Endometrial microvascular endothelial cells (primary cell): ENCODE data around the gene GUF1. TPM values are rescaled to one million over a fixed set of nuclear protein-coding genes. Genes with fewer than 3 reads are reported as not detected.
"Not testable (repeated sequence)": the region's sequence is repeated elsewhere in the genome, so short reads cannot be mapped to it uniquely, and the experiment has no call there.

Source experiments
- in situ Hi-C: cut with HindIII; loops from 2 replicates; pipeline ENCODE4 v1.10.0; 2017; ENCODE audit warnings: low sequenced_read_pairs, low pct_unique_long_range_greater_than_20kb; ENCODE audit errors: inconsistent ontology term
- total RNA-seq: library from RNA; depleted of rRNA; stranded (reverse); fragments of >200 nt; gene quantifications from one replicate; pipeline ENCODE4 v1.2.3, GENCODE V29; 2015; ENCODE audit errors: inconsistent ontology term

GUF1 gene
- total RNA-seq, 1 donor from 2014 or later: 18.9 TPM

DNA sequence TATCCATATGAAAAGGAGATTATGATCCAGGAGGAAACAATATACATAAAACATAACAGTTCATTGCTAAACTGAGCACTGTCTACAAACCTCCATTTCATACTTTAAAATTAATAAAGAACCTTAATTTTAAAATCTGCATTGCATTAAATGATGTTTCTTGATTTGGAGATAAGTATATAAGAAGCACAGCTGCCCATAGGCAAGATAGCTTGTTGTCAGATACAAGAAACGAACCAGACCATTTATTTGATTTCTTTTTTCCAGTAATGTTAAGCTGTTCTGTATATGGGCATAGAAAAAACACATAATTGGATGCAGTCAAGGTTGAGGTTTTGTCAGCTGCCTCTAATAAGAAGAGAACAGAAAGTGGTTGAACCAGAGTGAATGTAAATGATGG is 6.4 kb downstream of the GUF1 start:
- in situ Hi-C loops: no loop called here

GRCh38 chr4:44700427-44700826 is 22.2 kb downstream of the GUF1 start:
- in situ Hi-C loops: no loop called here

- in situ Hi-C loops: no loop called here
Observed at GRCh38 chr4:44701037-44701436, 22.8 kb downstream of the GUF1 start.

GRCh38 chr4:44704673-44705072 is 26.5 kb downstream of the GUF1 start:
- in situ Hi-C loops: no loop called here

- in situ Hi-C loops: no loop called here
Observed at GRCh38 chr4:44713125-44713524, 34.9 kb downstream of the GUF1 start.

GRCh38 chr4:44716597-44716996 is 38.4 kb downstream of the GUF1 start:
- in situ Hi-C loops: no loop called here

GRCh38 chr4:44720371-44720770 is 42.2 kb downstream of the GUF1 start:
- in situ Hi-C loops: no loop called here

GRCh38 chr4:44722001-44722400 is 43.8 kb downstream of the GUF1 start:
- in situ Hi-C loops: no loop called here

- in situ Hi-C loops: no loop called here
Observed at GRCh38 chr4:44725166-44725565, 46.9 kb downstream of the GUF1 start.

DNA sequence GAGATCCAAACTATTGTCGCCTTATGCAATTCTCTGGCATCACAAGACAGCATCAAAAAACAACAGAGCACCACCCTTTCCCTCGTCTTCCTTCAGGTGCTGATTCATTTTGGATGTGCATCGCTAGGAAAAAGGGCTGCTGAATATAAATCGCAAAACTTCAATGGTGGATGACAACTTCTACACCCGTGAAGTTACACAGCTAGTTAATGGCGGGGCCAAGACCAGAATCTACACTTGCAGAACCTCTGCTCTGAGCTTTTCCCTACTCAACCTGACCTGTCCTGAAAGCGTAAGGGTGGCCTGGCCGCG is 47.5 kb downstream of the GUF1 start:
- in situ Hi-C loops: no loop called here

GRCh38 chr4:44726038-44726871 is 48.0 kb downstream of the GUF1 start, which contains the start of gene GNPDA2:
Gene GNPDA2 (minus strand): TSS chr4:44726556. CDS start chr4:44722207, 4,349 bp downstream.
- in situ Hi-C loops: no loop called here

GRCh38 chr4:44727471-44727870 is 49.3 kb downstream of the GUF1 start:
- in situ Hi-C loops: no loop called here

DNA sequence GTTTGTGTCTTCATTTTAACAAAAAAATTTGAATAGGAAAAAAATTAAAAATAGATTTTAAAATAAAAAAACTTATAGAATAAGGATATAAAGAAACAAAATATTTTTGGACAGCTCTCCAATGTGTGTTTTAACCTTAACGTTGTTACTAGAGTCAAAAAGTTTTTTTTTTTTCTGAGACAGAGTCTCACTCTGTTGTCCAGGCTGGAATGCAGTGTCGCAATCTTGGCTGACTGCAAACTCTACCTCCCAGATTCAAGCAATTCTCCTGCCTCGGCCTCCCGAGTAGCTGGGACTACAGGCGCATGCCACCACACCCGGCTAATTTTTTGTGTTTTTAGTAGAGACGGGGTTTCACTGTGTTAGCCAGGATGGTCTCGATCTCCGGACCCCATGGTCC is 50.5 kb downstream of the GUF1 start:
- in situ Hi-C loops: not testable (repeated sequence)

GRCh38 chr4:44736900-44737299 is 58.7 kb downstream of the GUF1 start:
- in situ Hi-C loops: no loop called here

DNA sequence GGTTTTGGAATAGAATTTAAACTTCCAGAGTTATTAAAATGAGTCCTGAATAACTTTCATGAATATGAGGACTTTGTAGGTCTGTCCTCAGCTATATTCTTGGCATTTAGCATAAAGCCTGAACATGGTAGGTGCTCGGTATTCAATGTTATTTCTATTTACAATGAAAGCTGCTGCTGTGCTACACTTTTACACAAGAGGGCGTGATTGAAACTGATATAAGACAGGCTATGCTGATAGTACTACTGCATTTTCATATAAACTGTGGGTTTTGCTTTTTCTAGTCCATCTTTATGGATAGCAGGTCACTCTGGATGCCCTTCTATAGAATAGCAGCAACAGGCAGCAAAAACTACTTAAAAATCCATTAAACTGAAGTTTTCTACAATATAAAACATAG is 60.4 kb downstream of the GUF1 start:
- in situ Hi-C loops: no loop called here

- in situ Hi-C loops: no loop called here
Observed at GRCh38 chr4:44740201-44740600, 62.0 kb downstream of the GUF1 start.

Other genes starting within 250 kb of the GUF1 start
- not detected for gene KCTD8, start 229.6 kb upstream of the GUF1 start, total RNA-seq
- not detected for gene YIPF7, start 26.8 kb upstream of the GUF1 start, total RNA-seq
- gene GNPDA2, start 48.1 kb downstream of the GUF1 start, total RNA-seq: 30.4 TPM